K562 (cell line): ENCODE data around the gene GPR35. TPM values are rescaled to one million over a fixed set of nuclear protein-coding genes. Genes with fewer than 3 reads are reported as not detected.
A peak's percentile ranks its signal among the peaks of the same experiment; 100 is the strongest.

Experiments used
- ATAC-seq: fragments of 200-7000 bp; cut with Tn5 transposase; 3 replicates; pipeline ENCODE4 v1.9.1; 2020; ENCODE audit warnings: moderate library complexity
- BruUV-seq: library from RNA; stranded (reverse); fragments of 400-500 nt; replicated peaks from 2 replicates; lab custom pipeline; 2021; lab: Mats Ljungman, UMichigan
- CTCF ChIA-PET: fragments of 300-600 bp; formaldehyde crosslinking; extraction: SDS; loops from one replicate; lab custom pipeline; 2021; ENCODE audit warnings: low intra/inter-chr PET ratio; lab: Yijun Ruan, JAX
- POLR2A ChIA-PET: fragments of 300-600, 350-650 bp; sonication (Branson Sonifier 250); formaldehyde crosslinking; extraction: SDS; loops from one replicate; lab custom pipeline; 2021; ENCODE audit warnings: antibody characterized with exemption, inconsistent platforms; lab: Yijun Ruan, JAX
- DNase-seq, 4 experiments: peaks; one replicate each; pipeline versions ENCODE4 v3.0.0 to v3.0.0-alpha.2; 2011 to 2018; ENCODE audit warnings: low spot score in 3 of 4, mixed read lengths in 3 of 4; ENCODE audit errors: extremely low read depth in 1 of 4
- FAIRE-seq: peaks from 2 replicates; lab custom pipeline; 2011; peaks lifted over from hg19 to GRCh38; lab: Jason Lieb, UNC
- H2AFZ ChIP-seq: 2 replicates; pipeline ENCODE4 v1.6.0; 2011; ENCODE audit warnings: low read depth, low read length, control low read depth, inconsistent platforms
- H3K27ac ChIP-seq: fragments of 200-600 bp; 3 replicates; pipeline ENCODE4 v1.8.0; 2011; ENCODE audit warnings: low read depth, mild to moderate bottlenecking, control low read depth, inconsistent platforms, low read length, moderate library complexity, mixed read lengths; ENCODE audit errors: extremely low read depth
- H3K27me3 ChIP-seq, 2 experiments: fragments of 300-600 bp in 1 of 2; 2 replicates in 1 of 2; 3 replicates in 1 of 2; pipeline versions ENCODE4 v1.6.0 to v1.8.0; 2011; ENCODE audit warnings: inconsistent platforms in 2 of 2, low read length in 2 of 2, mild to moderate bottlenecking in 1 of 2, mixed read lengths in 1 of 2, moderate library complexity in 1 of 2; ENCODE audit not compliant: control insufficient read depth in 2 of 2, insufficient read depth in 2 of 2
- H3K36me3 ChIP-seq: fragments of 300-600 bp; 3 replicates; pipeline ENCODE4 v1.8.0; 2011; ENCODE audit warnings: mild to moderate bottlenecking, low read length, inconsistent platforms; ENCODE audit not compliant: control insufficient read depth, insufficient read depth
- H3K4me1 ChIP-seq, 2 experiments: fragments of 200-600 bp in 1 of 2; replicated peaks in 1 of 2; 2 replicates in 1 of 2; 3 replicates in 1 of 2; pipeline versions ENCODE4 v1.5.1 to v1.8.0; 2011; ENCODE audit warnings: inconsistent platforms in 2 of 2, low read length in 2 of 2, mild to moderate bottlenecking in 1 of 2, mixed read lengths in 1 of 2, moderate library complexity in 1 of 2; ENCODE audit not compliant: control insufficient read depth in 2 of 2, insufficient read depth in 2 of 2
- H3K4me2 ChIP-seq: 2 replicates; pipeline ENCODE4 v1.6.1; 2011; ENCODE audit warnings: low read length, control low read depth, inconsistent platforms, mixed read lengths; ENCODE audit not compliant: insufficient read depth
- H3K4me3 ChIP-seq: fragments of 200-600 bp; sonication (generic), shearing (Covaris generic); 2 replicates; pipeline ENCODE4 v1.5.1; 2016; ENCODE audit warnings: control low read depth, inconsistent platforms
- H3K79me2 ChIP-seq: fragments of 200-600 bp; 3 replicates; pipeline ENCODE4 v1.8.0; 2011; ENCODE audit warnings: low read length, inconsistent platforms; ENCODE audit not compliant: control insufficient read depth, insufficient read depth
- H3K9ac ChIP-seq, 2 experiments: 2 replicates each; pipeline versions ENCODE4 v1.6.0 to v1.6.1; 2011; ENCODE audit warnings: low read depth in 2 of 2, low read length in 2 of 2, control low read depth in 1 of 2, inconsistent platforms in 1 of 2, mild to moderate bottlenecking in 1 of 2, mixed read lengths in 1 of 2; ENCODE audit not compliant: insufficient read depth in 1 of 2
- H3K9me1 ChIP-seq: one replicate; pipeline ENCODE4 v1.6.0; 2011; ENCODE audit warnings: inconsistent platforms, mild to moderate bottlenecking, low read length, moderate library complexity; ENCODE audit not compliant: control insufficient read depth, insufficient read depth
- H3K9me3 ChIP-seq: replicated peaks from 2 replicates; pipeline ENCODE4 v1.5.1; 2011; ENCODE audit warnings: low read depth, low read length, inconsistent platforms; ENCODE audit not compliant: control insufficient read depth, insufficient read depth
- H4K20me1 ChIP-seq: replicated peaks from 2 replicates; pipeline ENCODE4 v1.6.1; 2011; ENCODE audit warnings: low read length, inconsistent platforms, mixed read lengths; ENCODE audit not compliant: control insufficient read depth, insufficient read depth
- NR3C1 ChIP-seq: sonication (generic); formaldehyde crosslinking; IDR thresholded peaks from 2 replicates; pipeline ENCODE4 v1.8.1; 2022; ENCODE audit warnings: missing genetic modification reagents
- PCBP1 ChIP-seq: fragments of 200-400 bp; formaldehyde crosslinking; IDR thresholded peaks from 2 replicates; pipeline ENCODE4 v1.6.1; 2018; ENCODE audit warnings: mild to moderate bottlenecking, low read depth, low read length; ENCODE audit not compliant: poor library complexity, severe bottlenecking
- ZBTB7A ChIP-seq: IDR thresholded peaks from 2 replicates; pipeline ENCODE4 v1.6.1; 2011; ENCODE audit warnings: low read depth, mild to moderate bottlenecking, low read length, moderate library complexity, borderline replicate concordance; ENCODE audit not compliant: control insufficient read depth
- ZNF324 ChIP-seq: fragments of 250-450 bp; sonication (Bioruptor Pico); IDR thresholded peaks from 2 replicates; pipeline ENCODE4 v1.4.0; 2020; ENCODE audit warnings: mild to moderate bottlenecking
- ZNF707 ChIP-seq: fragments of 250-450 bp; sonication (Bioruptor Pico); conservative IDR thresholded peaks from 2 replicates; pipeline ENCODE4 v1.8.0; 2022; ENCODE audit warnings: inconsistent platforms, mild to moderate bottlenecking, moderate library complexity
- WGBS: fragments of 100-300 bp; shearing (Covaris generic); methylation state at CpG from one replicate; pipeline ENCODE4 v1.1.6; 2016; ENCODE audit warnings: low coverage, mixed read lengths; ENCODE audit not compliant: insufficient coverage; ENCODE audit errors: missing lambda C conversion rate; 5-methylcytosine and 5-hydroxymethylcytosine counted together
- in situ Hi-C: fragments of 300-500 bp; cut with MboI; formaldehyde crosslinking; loops from 4 replicates; pipeline ENCODE4 v1.15.0; 2018; ENCODE audit warnings: inconsistent platforms, mixed read lengths
- intact Hi-C: fragments of 100-400 bp; cut with micrococcal nuclease; formaldehyde crosslinking; loops from 2 replicates; pipeline ENCODE4 v1.14.2; 2022
- polyA plus RNA-seq, 8 experiments: library from polyadenylated mRNA; depleted of rRNA in 4 of 8; stranded (reverse) in 5 of 8; unstranded in 3 of 8; fragments of >200 nt; fragmentation: Nextera tagmentation in 2 of 8; fragmentation: Illumina TruSeq in 1 of 8; extraction: Ambion mirVana in 2 of 8; extraction: Trizol in 1 of 8; gene quantifications; 2 replicates each; pipeline versions ENCODE4 v1.2.1 to v1.2.3, GENCODE V29; 2011 to 2014; ENCODE audit warnings: inconsistent platforms in 1 of 8, missing spikeins in 1 of 8
- total RNA-seq, 7 experiments: library from RNA; depleted of rRNA in 6 of 7; stranded (reverse); fragments of >200 nt in 6 of 7; fragmentation: Illumina TruSeq in 2 of 7; extraction: Trizol in 2 of 7; gene quantifications; 2 replicates each; pipeline versions ENCODE4 v1.2.1 to v1.2.3, GENCODE V29; 2011 to 2021; ENCODE audit warnings: low replicate concordance in 1 of 7

Gene GPR35
- total and polyA plus RNA-seq, 9 of the 15 experiments (the other 6 are each of a cell fraction or from before 2014, with no cell fraction given): 0.04 to 0.50 (median 0.29) TPM; not detected in 3

GRCh38 chr2:240672076-240672700 is 46.9 kb downstream of the GPR35 start:
- Histone ChIP-seq H3K4me2 (no peak overlapping the region), H3K27me3 (peaks cover 0 to 14% of the 10 kb centered on the region in 2 experiments; a peak in 4 of 5 replicates), H4K20me1 (no peaks in the 10 kb centered on the region), H3K9me3 (no peaks in the 10 kb centered on the region), H2AFZ (no peak overlapping the region), H3K36me3 (no peaks in the 10 kb centered on the region), H3K79me2 (no peaks in the 10 kb centered on the region), H3K4me1 (no peaks in the 10 kb centered on the region; a peak in 1 of 5 replicates), H3K27ac (no peak overlapping the region), H3K9ac (no peak overlapping the region), H3K9me1 (no peaks in the 10 kb centered on the region), H3K4me3 (no peak overlapping the region)
- no TSS peak for BruUV-seq
- intact Hi-C loops: no loop called here
- ATAC-seq (no peak), DNase-seq (no peak), FAIRE-seq (no peak)
- TF ChIP-seq PCBP1 (peak; percentile 36), ZNF707 (CRISPR knock-in tag) (no peak), NR3C1 (no peak), ZBTB7A (no peak), ZNF324 (CRISPR knock-in tag) (no peak)
- WGBS: 6% methylated on average over 7 of the region's 46 CpGs
- in situ Hi-C loops: no loop called here
- CTCF ChIA-PET: no interaction called here
- POLR2A ChIA-PET: no interaction called here
